GM18907 (cell line): ENCODE results near the gene LONRF2.
"Not testable (repeated sequence)": the region's sequence is repeated elsewhere in the genome, so short reads cannot be mapped to it uniquely, and the experiment has no call there.

Source experiments
- ATAC-seq: cut with Tn5 transposase; IDR thresholded peaks from one replicate; pipeline ENCODE4 v1.9.1; 2021; ENCODE audit warnings: mild to moderate bottlenecking, moderate library complexity; ENCODE audit not compliant: unreplicated experiment

Gene LONRF2

DNA sequence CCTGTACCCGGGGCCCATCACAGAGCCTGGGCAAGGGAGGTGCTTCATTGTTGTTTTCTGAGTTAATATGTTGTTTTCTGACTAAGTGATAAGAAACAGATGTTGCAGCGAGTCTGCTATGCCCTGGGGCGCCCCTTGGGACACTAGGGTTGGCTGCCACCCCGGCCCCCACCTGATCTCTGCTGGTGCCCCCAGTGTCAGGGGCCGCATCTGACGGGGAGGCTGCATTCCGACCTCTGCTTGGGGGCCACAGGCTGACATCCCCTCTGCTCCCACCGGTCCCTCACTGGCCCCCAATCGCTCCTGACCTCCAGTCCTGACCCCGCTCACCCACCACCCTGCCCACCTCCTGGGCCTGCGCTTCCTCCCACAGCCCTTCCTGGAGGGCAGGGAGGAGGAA, 65.9 kb downstream of the LONRF2 start:
- no peak for ATAC-seq

GRCh38 chr2:100254646-100255210, 67.6 kb downstream of the LONRF2 start:
- no peak for ATAC-seq

DNA sequence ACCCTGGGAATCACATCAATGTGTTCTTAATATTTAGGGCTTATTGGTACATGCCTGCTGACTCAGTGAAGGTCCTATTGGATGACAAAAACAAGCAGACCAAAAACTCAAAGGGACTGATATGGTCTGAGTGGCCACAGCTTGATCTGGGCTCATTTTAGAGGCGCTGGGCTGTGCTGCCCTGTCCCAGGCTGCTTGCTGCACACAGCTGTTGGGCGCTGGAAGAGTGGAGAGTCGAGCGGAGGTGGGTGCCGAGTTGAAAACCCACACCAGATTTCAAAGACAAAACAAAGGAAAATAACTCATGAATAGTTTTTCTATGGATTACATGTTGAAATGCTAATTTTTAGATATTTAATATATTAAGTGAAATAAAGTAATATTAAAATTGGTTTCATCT, 68.5 kb downstream of the LONRF2 start:
- ATAC-seq: no peak

- no peak for ATAC-seq
These were observed 69.2 kb downstream of the LONRF2 start for GRCh38 chr2:100252811-100253698.

DNA sequence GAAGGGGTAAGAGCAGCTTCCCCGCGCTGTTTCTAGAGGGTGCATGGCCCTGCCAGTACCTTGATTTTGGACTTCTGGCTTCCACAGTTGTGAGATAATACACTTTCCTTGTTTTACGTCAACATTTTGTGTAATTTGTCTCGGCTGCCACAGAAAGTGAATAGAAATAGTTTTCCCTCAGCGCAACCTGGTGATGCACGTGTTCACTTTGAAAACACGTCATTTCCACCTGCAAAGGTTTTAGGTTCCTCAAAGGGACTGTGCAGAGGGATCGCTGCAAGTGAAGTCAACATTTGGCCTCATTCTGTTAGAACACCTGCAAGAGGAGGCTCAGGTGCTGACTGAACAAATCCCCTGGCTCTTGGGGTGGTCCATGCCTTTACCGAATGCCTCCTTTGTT, 71.7 kb downstream of the LONRF2 start:
- ATAC-seq: no peak

- ATAC-seq: no peak
These were observed 73.3 kb downstream of the LONRF2 start for GRCh38 chr2:100248971-100249370.

GRCh38 chr2:100248556-100248955, 73.7 kb downstream of the LONRF2 start:
- not testable (repeated sequence) for ATAC-seq

- ATAC-seq: peak; percentile 32
These were observed 74.3 kb downstream of the LONRF2 start for GRCh38 chr2:100248044-100248330.

DNA sequence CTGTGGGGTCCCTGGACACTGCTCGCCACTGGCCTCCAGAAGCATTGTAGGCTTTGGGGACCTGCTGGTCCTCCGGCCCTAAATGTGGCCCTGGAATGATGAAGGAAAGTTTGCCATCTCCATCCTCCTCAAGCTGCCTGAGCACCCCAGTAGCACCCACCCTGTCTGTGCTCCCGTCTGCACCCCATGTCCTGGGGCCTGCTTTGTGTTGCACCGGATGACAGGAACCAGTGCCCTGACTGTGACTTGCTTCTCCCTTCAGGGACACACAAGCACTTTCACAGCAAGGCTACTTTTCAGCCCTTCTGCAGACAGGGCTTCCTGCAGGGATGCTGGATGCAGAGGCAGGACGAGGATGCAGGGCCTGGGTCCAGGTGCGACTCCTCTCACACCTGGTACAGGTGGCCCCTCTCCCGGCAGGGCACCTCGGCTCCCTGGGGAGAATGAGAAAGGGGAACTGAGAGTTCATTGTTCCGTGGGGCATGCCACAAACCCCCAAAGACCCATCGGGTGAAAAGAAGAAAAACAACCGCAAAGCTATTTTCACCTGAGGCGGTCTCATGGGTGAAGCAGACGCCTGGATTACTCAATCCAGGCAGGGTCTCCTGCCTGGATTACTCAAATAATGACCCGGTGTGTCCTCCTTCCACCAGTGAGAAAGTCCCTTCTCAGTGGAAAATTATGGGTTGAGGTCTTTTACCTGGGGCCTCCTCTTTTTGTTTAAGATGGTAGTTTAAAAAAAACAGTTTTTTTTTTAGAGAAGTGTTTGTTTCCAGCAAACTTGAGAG, 74.9 kb downstream of the LONRF2 start:
- peak; percentile 79 for ATAC-seq

DNA sequence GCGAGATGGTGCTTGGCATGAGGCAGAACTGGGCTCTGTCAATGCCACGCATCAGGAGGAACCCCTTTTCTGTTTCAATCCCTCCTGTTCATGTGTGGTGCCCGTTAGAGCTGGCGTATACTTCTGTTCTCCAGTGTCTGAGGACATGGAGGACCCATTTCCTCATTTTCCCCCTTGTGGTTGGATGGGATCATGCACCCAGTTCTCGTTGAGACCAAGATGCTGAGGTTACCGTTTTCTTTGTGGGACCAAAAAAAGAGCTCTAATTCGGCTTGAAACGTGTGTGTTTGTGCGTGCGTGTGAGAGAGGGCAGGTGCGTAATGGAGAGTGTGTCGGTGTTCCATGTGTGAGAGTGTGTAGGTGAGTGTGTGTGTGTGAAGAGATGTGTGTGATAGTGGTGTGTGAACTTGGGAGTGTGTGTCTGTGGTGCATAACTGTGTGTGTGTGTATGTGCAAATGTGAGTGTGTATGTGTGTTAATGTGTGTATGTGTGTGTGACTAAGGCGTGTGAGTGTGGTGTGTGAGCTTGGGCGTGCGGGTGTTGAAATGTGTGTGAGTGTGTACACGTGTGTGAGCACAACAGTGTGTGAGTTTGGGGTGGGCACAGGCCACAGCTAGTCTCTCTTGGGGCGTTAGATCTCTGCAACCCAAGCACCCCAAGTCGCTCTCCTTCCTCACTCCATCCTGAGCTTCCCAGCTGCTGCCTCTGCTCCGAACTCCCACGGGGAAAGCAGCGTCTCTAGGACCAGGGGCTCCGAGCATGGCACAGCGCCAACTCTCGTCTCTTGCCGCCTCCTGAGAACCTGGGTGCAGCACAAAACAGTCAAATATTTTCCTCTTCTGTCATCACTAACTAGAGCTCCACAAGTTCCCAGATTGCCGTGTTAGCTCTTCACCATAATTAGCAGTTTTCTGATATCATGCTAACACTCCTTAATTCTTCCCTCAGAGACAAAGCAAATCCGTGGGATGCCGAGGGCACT, 75.8 kb downstream of the LONRF2 start:
- no peak for ATAC-seq

DNA sequence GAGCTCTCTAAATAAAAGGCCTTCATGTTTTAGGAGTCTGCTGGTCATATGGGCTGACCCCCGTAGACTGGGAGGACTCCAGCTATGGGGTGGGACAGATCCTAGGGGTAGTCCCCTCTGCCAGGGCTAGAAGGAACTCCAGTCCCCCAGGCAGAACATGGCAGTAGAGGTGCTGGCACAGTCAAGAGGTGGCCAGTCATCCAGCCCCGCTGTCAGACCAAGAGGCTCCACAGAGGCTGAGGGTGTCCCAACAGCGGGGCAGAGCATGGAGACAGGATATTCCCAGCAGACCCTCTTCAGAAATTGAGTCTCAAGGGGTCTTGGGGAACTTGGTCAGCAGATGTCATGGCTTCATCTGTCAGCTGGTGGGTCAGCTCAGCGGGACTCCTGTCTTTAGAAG, 76.6 kb downstream of the LONRF2 start:
- ATAC-seq: no peak

GRCh38 chr2:100244881-100245605, 77.3 kb downstream of the LONRF2 start:
- no peak for ATAC-seq

- no peak for ATAC-seq
These were observed 78.7 kb downstream of the LONRF2 start for GRCh38 chr2:100243631-100244030.

DNA sequence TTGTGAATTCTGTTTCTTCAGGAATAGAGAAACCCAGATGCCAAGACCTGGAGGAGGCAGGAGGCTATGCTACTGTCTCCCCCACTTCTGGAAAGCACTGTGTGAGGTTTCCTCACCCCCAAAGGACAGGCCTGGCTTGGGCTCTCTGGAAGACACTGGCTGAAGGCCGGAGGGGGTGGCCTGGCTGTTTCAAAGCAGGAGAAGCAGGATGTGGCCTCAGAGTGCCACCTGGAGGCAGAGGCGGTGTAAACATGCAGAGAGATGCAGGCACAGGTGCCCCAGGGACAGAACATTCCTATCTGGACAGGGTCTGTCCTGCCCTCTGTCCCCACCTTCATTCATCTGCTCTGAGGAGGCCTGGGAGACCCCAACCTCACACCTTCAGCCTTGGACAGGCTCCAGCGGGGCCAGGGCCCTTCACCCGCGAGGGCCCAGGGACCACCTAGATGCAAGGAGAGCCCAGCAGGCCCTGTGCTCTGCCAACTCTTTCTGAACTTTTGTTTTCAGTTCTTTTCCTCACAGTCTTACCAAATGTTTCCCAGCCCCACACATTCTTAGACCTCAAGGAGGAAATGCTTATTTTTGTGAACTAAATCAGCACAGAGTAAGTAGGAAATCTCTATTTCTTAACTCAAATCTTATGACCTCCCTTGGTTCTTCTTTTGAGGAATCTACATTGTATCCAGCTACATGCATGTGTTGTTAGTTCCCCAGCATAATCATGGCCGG, 79.2 kb downstream of the LONRF2 start:
- ATAC-seq: peak; percentile 36

DNA sequence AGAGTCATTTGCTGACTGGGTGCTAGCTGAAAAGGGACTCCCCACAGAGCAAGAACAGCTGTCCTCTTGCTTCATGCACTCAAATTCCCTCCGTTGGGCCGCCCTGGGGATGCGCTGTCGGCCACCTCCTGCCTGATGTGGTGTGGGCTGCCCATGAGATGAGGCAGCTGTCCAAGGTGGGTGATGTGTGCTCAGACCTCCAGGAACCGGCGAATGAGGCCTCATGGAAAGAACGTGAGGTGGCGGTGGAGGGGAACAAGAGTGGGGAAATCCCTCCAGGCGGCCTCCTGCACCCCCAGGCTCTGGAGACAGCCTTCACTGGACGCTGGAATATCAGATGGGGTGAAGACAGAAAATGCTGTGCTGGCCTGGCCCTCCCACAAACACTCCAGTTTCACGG, 79.8 kb downstream of the LONRF2 start:
- no peak for ATAC-seq

GRCh38 chr2:100241236-100241635, 81.1 kb downstream of the LONRF2 start:
- ATAC-seq: no peak

GRCh38 chr2:100240386-100240785, 81.9 kb downstream of the LONRF2 start:
- ATAC-seq: no peak

DNA sequence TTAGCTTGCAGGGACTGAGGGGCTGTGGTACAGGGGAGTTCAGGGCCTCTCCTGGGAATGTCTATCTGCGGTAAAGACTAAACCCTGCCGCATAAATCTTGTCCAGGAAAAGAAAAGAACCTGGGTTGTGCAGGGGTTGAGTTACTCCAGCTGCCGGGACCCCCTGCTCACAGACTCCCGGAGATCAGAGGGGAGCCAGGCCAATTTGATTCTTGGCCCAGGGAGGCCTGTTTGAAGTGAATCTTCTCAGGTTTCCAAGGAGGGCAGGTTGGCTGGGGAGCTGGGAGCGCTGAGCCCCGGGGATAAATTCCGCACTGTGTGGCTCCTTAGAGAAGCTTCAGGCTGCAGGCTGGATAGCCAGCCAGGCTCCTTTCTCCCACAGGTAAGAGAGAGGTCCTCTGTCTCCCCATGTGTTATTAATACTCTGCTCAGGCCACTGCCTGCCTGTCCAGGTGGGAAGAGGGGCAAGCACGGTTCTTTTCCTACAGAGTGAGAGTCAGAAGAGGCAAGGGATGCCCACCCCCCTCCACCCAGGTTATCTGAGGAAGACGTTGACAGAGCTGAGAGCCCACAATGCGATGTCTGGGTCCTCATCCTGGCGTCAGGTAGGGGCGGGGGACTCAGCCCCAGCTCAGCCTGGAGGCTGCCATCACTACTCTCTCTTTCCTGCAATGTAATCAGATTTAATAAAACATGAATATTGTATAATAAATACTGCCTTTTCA, 82.7 kb downstream of the LONRF2 start:
- no peak for ATAC-seq

- no peak for ATAC-seq
These were observed 83.8 kb downstream of the LONRF2 start for GRCh38 chr2:100238471-100238870.
